Ishikawa (cell line): ENCODE results near the gene ITSN2.

ENCODE experiments used
- MAX ChIP-seq: IDR thresholded peaks from 2 replicates; pipeline ENCODE4 v1.6.1; 2012
- NFIC ChIP-seq: IDR thresholded peaks from 2 replicates; pipeline ENCODE4 v1.6.1; 2012
- RAD21 ChIP-seq: IDR thresholded peaks from 2 replicates; pipeline ENCODE4 v1.6.1; 2012; ENCODE audit warnings: low read depth
- TAF1 ChIP-seq: IDR thresholded peaks from 2 replicates; pipeline ENCODE4 v1.6.1; 2012; ENCODE audit warnings: low read depth, mild to moderate bottlenecking
- YY1 ChIP-seq: IDR thresholded peaks from 2 replicates; pipeline ENCODE4 v1.6.1; 2012; ENCODE audit warnings: low read depth
- TF ChIP-seq, protein P1 (sequence below): IDR thresholded peaks from 2 replicates; pipeline ENCODE4 v1.6.1; 2012; ENCODE audit warnings: low read depth, mild to moderate bottlenecking

GRCh38 chr2:24169023-24169422, 191.3 kb downstream of the ITSN2 start:
- TF ChIP-seq TAF1 (no peak), MAX (no peak), YY1 (no peak), NFIC (no peak), RAD21 (no peak)
- TF ChIP-seq, protein P1, sequence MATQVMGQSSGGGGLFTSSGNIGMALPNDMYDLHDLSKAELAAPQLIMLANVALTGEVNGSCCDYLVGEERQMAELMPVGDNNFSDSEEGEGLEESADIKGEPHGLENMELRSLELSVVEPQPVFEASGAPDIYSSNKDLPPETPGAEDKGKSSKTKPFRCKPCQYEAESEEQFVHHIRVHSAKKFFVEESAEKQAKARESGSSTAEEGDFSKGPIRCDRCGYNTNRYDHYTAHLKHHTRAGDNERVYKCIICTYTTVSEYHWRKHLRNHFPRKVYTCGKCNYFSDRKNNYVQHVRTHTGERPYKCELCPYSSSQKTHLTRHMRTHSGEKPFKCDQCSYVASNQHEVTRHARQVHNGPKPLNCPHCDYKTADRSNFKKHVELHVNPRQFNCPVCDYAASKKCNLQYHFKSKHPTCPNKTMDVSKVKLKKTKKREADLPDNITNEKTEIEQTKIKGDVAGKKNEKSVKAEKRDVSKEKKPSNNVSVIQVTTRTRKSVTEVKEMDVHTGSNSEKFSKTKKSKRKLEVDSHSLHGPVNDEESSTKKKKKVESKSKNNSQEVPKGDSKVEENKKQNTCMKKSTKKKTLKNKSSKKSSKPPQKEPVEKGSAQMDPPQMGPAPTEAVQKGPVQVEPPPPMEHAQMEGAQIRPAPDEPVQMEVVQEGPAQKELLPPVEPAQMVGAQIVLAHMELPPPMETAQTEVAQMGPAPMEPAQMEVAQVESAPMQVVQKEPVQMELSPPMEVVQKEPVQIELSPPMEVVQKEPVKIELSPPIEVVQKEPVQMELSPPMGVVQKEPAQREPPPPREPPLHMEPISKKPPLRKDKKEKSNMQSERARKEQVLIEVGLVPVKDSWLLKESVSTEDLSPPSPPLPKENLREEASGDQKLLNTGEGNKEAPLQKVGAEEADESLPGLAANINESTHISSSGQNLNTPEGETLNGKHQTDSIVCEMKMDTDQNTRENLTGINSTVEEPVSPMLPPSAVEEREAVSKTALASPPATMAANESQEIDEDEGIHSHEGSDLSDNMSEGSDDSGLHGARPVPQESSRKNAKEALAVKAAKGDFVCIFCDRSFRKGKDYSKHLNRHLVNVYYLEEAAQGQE: no peak
